Liver (tissue), 9 donors: Measurements from ENCODE around the gene DNAH1. TPM values are rescaled to one million over a fixed set of nuclear protein-coding genes. Genes with fewer than 3 reads are reported as not detected.
A peak's percentile ranks its signal among the peaks of the same experiment; 100 is the strongest.

Experiments used
- DNase-seq: peaks from one replicate; pipeline ENCODE4 v3.0.0-alpha.2; 2017; ENCODE audit warnings: low spot score
- H3K27ac ChIP-seq, 2 donors: one replicate each; pipeline ENCODE4 v1.7.0; 2013; ENCODE audit warnings: inconsistent platforms in 2 of 2, low read length in 2 of 2, control low read depth in 1 of 2, low read depth in 1 of 2, mild to moderate bottlenecking in 1 of 2
- H3K27me3 ChIP-seq, 4 donors: one replicate each; pipeline versions ENCODE4 v1.6.1 to v1.7.0; 2013; ENCODE audit warnings: low read length in 3 of 4, inconsistent platforms in 1 of 4, mild to moderate bottlenecking in 1 of 4, moderate library complexity in 1 of 4; ENCODE audit not compliant: control insufficient read depth in 4 of 4, insufficient read depth in 4 of 4
- H3K36me3 ChIP-seq, 4 donors: one replicate each; pipeline versions ENCODE4 v1.6.1 to v1.7.0; 2013; ENCODE audit warnings: low read length in 3 of 4, mild to moderate bottlenecking in 3 of 4, low read depth in 1 of 4, moderate library complexity in 1 of 4; ENCODE audit not compliant: control insufficient read depth in 4 of 4, insufficient read depth in 3 of 4
- H3K4me1 ChIP-seq, 4 donors: one replicate each; pipeline versions ENCODE4 v1.6.1 to v1.7.0; 2013; ENCODE audit warnings: low read length in 3 of 4, mild to moderate bottlenecking in 3 of 4, moderate library complexity in 1 of 4; ENCODE audit not compliant: control insufficient read depth in 4 of 4, insufficient read depth in 4 of 4
- H3K4me3 ChIP-seq, 3 donors: one replicate each; pipeline versions ENCODE4 v1.6.1 to v1.7.0; 2013; ENCODE audit warnings: low read length in 3 of 3, control low read depth in 1 of 3, low read depth in 1 of 3, mild to moderate bottlenecking in 1 of 3
- H3K9ac ChIP-seq, 2 donors: one replicate each; pipeline ENCODE4 v1.7.0; 2013; ENCODE audit warnings: low read length in 2 of 2, mild to moderate bottlenecking in 2 of 2, moderate library complexity in 2 of 2, control low read depth in 1 of 2, low read depth in 1 of 2
- H3K9me3 ChIP-seq, 4 donors: one replicate each; pipeline versions ENCODE4 v1.6.1 to v1.7.0; 2013; ENCODE audit warnings: low read length in 3 of 4; ENCODE audit not compliant: control insufficient read depth in 4 of 4
- ATF3 ChIP-seq: IDR thresholded peaks from 2 replicates; pipeline ENCODE4 v1.6.1; 2016; ENCODE audit warnings: antibody characterized with exemption
- CTCF ChIP-seq: fragments of 150-350 bp; IDR thresholded peaks from 2 replicates; pipeline ENCODE4 v1.5.1; 2017; ENCODE audit warnings: improper control_type of control experiment, low read depth, low read length; ENCODE audit not compliant: missing input control
- EGR1 ChIP-seq, 2 donors: IDR thresholded peaks; 2 replicates each; pipeline ENCODE4 v1.6.1; 2016 to 2018; ENCODE audit warnings: antibody characterized with exemption in 2 of 2, low read depth in 2 of 2
- FOXA1 ChIP-seq: IDR thresholded peaks from 2 replicates; pipeline ENCODE4 v1.6.1; 2016; ENCODE audit warnings: antibody characterized with exemption
- GABPA ChIP-seq, 2 donors: IDR thresholded peaks in 1 of 2; conservative IDR thresholded peaks in 1 of 2; 2 replicates each; pipeline ENCODE4 v1.6.1; 2016; ENCODE audit warnings: antibody characterized with exemption in 2 of 2, mild to moderate bottlenecking in 1 of 2, moderate library complexity in 1 of 2
- HNF4A ChIP-seq, 2 donors: conservative IDR thresholded peaks; 2 replicates each; pipeline ENCODE4 v1.6.1; 2016; ENCODE audit warnings: antibody characterized with exemption in 2 of 2, mild to moderate bottlenecking in 2 of 2
- HNF4G ChIP-seq: IDR thresholded peaks from 2 replicates; pipeline ENCODE4 v1.6.1; 2016; ENCODE audit warnings: antibody characterized with exemption
- JUND ChIP-seq, 2 donors: IDR thresholded peaks; 2 replicates each; pipeline ENCODE4 v1.6.1; 2016; ENCODE audit warnings: antibody characterized with exemption in 2 of 2
- MAX ChIP-seq: IDR thresholded peaks from 2 replicates; pipeline ENCODE4 v1.6.1; 2016; ENCODE audit warnings: antibody characterized with exemption
- NR2F2 ChIP-seq: IDR thresholded peaks from 2 replicates; pipeline ENCODE4 v1.6.1; 2016; ENCODE audit warnings: antibody characterized with exemption
- RAD21 ChIP-seq, 2 donors: IDR thresholded peaks; 2 replicates each; pipeline ENCODE4 v1.6.1; 2016; ENCODE audit warnings: antibody characterized with exemption in 2 of 2, mild to moderate bottlenecking in 2 of 2
- RXRA ChIP-seq, 2 donors: IDR thresholded peaks; 2 replicates each; pipeline ENCODE4 v1.6.1; 2017 to 2018; ENCODE audit warnings: antibody characterized with exemption in 2 of 2, mild to moderate bottlenecking in 1 of 2
- SP1 ChIP-seq: IDR thresholded peaks from 2 replicates; pipeline ENCODE4 v1.6.1; 2018; ENCODE audit warnings: antibody characterized with exemption, mild to moderate bottlenecking
- TAF1 ChIP-seq: conservative IDR thresholded peaks from 2 replicates; pipeline ENCODE4 v1.6.1; 2016; ENCODE audit warnings: antibody characterized with exemption, mild to moderate bottlenecking
- ZBTB33 ChIP-seq: IDR thresholded peaks from 2 replicates; pipeline ENCODE4 v1.6.1; 2016; ENCODE audit warnings: antibody characterized with exemption
- WGBS: extraction: QIAGEN DNeasy Blood & Tissue Kit; methylation state at CpG from one replicate; pipeline ENCODE4 v1.1.7; 2013; 5-methylcytosine and 5-hydroxymethylcytosine counted together
- polyA plus RNA-seq, 2 donors: library from polyadenylated mRNA; stranded (reverse) in 1 of 2; unstranded in 1 of 2; fragments of 200-250 nt in 1 of 2; fragments of >200 nt in 1 of 2; fragmentation: Nextera tagmentation in 1 of 2; extraction: Ambion mirVana in 1 of 2; gene quantifications; one replicate each; pipeline versions ENCODE4 v1.2.1 to v1.2.3, GENCODE V29; 2013 to 2015
- total RNA-seq, 2 donors: library from RNA; depleted of rRNA; stranded (reverse); fragments of >200 nt; gene quantifications; one replicate each; pipeline ENCODE4 v1.2.3, GENCODE V29; 2014
- donor health status: healthy.
- donor health status: healthy.
- donor health status: healthy.
- donor health status: healthy.
- donor health status: healthy.

The DNAH1 gene
- total and polyA plus RNA-seq, 4 donors = 1.5 to 6.0 (median 2.5) TPM

- H3K4me1 ChIP-seq = peaks cover 4 to 54% (median 41%) of the 10 kb centered on the region in 4 donors
- 63% methylated on average over 2 of the region's 2 CpGs for WGBS
- H3K4me3 ChIP-seq = no peak overlapping the region
These were observed 36.5 kb upstream of the DNAH1 start for GRCh38 chr3:52279596-52279995.

GRCh38 chr3:52280050-52280461, 36.1 kb upstream of the DNAH1 start:
- peaks cover 0 to 1% (median 0%) of the 10 kb centered on the region in 4 donors for H3K36me3 ChIP-seq
- no peaks in the 10 kb centered on the region for H3K9me3 ChIP-seq
- no peaks in the 10 kb centered on the region for H3K27me3 ChIP-seq
- DNase-seq = no peak
- H3K9ac ChIP-seq = no peak overlapping the region
- peaks cover 6 to 54% (median 44%) of the 10 kb centered on the region in 4 donors for H3K4me1 ChIP-seq
- WGBS = 64% methylated on average over 6 of the region's 6 CpGs
- H3K4me3 ChIP-seq = no peak overlapping the region
- H3K27ac ChIP-seq = peak overlapping the region; percentile 0 to 99
- TF ChIP-seq CTCF = no peak
- no peak for TF ChIP-seq TAF1
- no peak for TF ChIP-seq NR2F2
- TF ChIP-seq HNF4G = no peak
- TF ChIP-seq EGR1 (IDR thresholded peaks at IDR 0.05; ENCODE audit: low read depth in 2 of 2) = no peak
- TF ChIP-seq ZBTB33 = no peak
- no peak for TF ChIP-seq ATF3
- no peak for TF ChIP-seq FOXA1
- TF ChIP-seq MAX = no peak
- TF ChIP-seq GABPA (IDR thresholded peaks at IDR 0.05 in 1 of 2, conservative IDR thresholded peaks at IDR 0.05 in 1 of 2) = no peak
- TF ChIP-seq JUND (IDR thresholded peaks at IDR 0.05) = no peak
- TF ChIP-seq RXRA (IDR thresholded peaks at IDR 0.05) = no peak
- TF ChIP-seq SP1 = no peak
- no peak for TF ChIP-seq RAD21 (IDR thresholded peaks at IDR 0.05)
- TF ChIP-seq HNF4A (conservative IDR thresholded peaks at IDR 0.05) = no peak

More at GRCh38 chr3:52279596-52279995, 36.5 kb upstream of the DNAH1 start:
- H3K27ac ChIP-seq = peak overlapping the region; percentile 93 to 99
- H3K9me3 ChIP-seq = no peaks in the 10 kb centered on the region
- no peaks in the 10 kb centered on the region for H3K27me3 ChIP-seq
- no peak for TF ChIP-seq RXRA (IDR thresholded peaks at IDR 0.05)
- no peak for TF ChIP-seq EGR1 (IDR thresholded peaks at IDR 0.05; ENCODE audit: low read depth in 2 of 2)
- no peak for TF ChIP-seq ZBTB33
- no peak for TF ChIP-seq CTCF
- no peak for TF ChIP-seq NR2F2
- TF ChIP-seq JUND (IDR thresholded peaks at IDR 0.05) = no peak
- no peak for TF ChIP-seq GABPA (IDR thresholded peaks at IDR 0.05 in 1 of 2, conservative IDR thresholded peaks at IDR 0.05 in 1 of 2)
- TF ChIP-seq SP1 = no peak
- no peak for TF ChIP-seq FOXA1
- no peak for DNase-seq
- H3K9ac ChIP-seq = peak overlapping the region in 1 of 2 donors; percentile 11
- peaks cover 0 to 1% (median 0%) of the 10 kb centered on the region in 4 donors for H3K36me3 ChIP-seq
